Endothelial cell of umbilical vein (primary cell): Measurements from ENCODE around the gene RPS6KL1. TPM values are rescaled to one million over a fixed set of nuclear protein-coding genes. Genes with fewer than 3 reads are reported as not detected.

ENCODE experiments used
- BruUV-seq: library from RNA; stranded (reverse); fragments of 400-500 nt; replicated peaks from 2 replicates; lab custom pipeline; 2021; lab: Mats Ljungman, UMichigan
- CTCF ChIA-PET: fragments of 300-600, 350-600 bp; sonication (Branson Sonifier 250); formaldehyde crosslinking; loops from one replicate; lab custom pipeline; 2021; ENCODE audit warnings: antibody characterized with exemption, inconsistent platforms; lab: Charles Lee
- POLR2A ChIA-PET: fragments of 300-600, 350-600 bp; sonication (Branson Sonifier 250); formaldehyde crosslinking; loops from one replicate; lab custom pipeline; 2021; ENCODE audit warnings: antibody characterized with exemption, inconsistent platforms; lab: Charles Lee
- DNase-seq: peaks from one replicate; pipeline ENCODE4 v3.0.0-alpha.2; 2011; ENCODE audit warnings: low read depth, low spot score
- FAIRE-seq: peaks from 2 replicates; lab custom pipeline; 2011; peaks lifted over from hg19 to GRCh38; lab: Jason Lieb, UNC
- H2AFZ ChIP-seq: 2 replicates; pipeline ENCODE4 v1.6.0; 2012; ENCODE audit warnings: low read depth, low read length, control low read depth, inconsistent platforms
- H3K27ac ChIP-seq: 2 replicates; pipeline ENCODE4 v1.5.1; 2011; ENCODE audit warnings: low read depth, mild to moderate bottlenecking, control low read depth, low read length, moderate library complexity; ENCODE audit not compliant: insufficient read depth
- H3K27me3 ChIP-seq, 2 experiments: 2 replicates each; pipeline versions ENCODE4 v1.6.0 to v1.6.1; 2011; ENCODE audit warnings: low read length in 2 of 2, mixed read lengths in 1 of 2; ENCODE audit not compliant: control insufficient read depth in 2 of 2, insufficient read depth in 2 of 2
- H3K36me3 ChIP-seq, 2 experiments: 2 replicates in 1 of 2; 3 replicates in 1 of 2; pipeline ENCODE4 v1.5.1; 2011; ENCODE audit warnings: low read length in 2 of 2, mild to moderate bottlenecking in 1 of 2, moderate library complexity in 1 of 2; ENCODE audit not compliant: control insufficient read depth in 2 of 2, insufficient read depth in 2 of 2; ENCODE audit errors: extremely low read depth in 1 of 2
- H3K4me1 ChIP-seq: 3 replicates; pipeline ENCODE4 v1.5.1; 2011; ENCODE audit warnings: mild to moderate bottlenecking, low read length; ENCODE audit not compliant: control insufficient read depth, insufficient read depth; ENCODE audit errors: extremely low read depth
- H3K4me2 ChIP-seq: 2 replicates; pipeline ENCODE4 v1.6.1; 2011; ENCODE audit warnings: low read length, control low read depth, mixed read lengths; ENCODE audit not compliant: insufficient read depth
- H3K4me3 ChIP-seq, 3 experiments: fragments of 200-600 bp in 1 of 3; sonication (generic), shearing (Covaris generic) in 1 of 3; replicated peaks in 1 of 3; 2 replicates each; pipeline ENCODE4 v1.5.1; 2011 to 2016; ENCODE audit warnings: control low read depth in 3 of 3, low read length in 3 of 3, mild to moderate bottlenecking in 2 of 3, inconsistent platforms in 1 of 3, low read depth in 1 of 3, moderate library complexity in 1 of 3; ENCODE audit not compliant: insufficient read depth in 1 of 3
- H3K79me2 ChIP-seq: 2 replicates; pipeline ENCODE4 v1.6.0; 2012; ENCODE audit warnings: low read length, inconsistent platforms; ENCODE audit not compliant: control insufficient read depth, insufficient read depth
- H3K9ac ChIP-seq: replicated peaks from 2 replicates; pipeline ENCODE3; 2011; ENCODE audit warnings: low read length, control low read depth; ENCODE audit not compliant: insufficient read depth; ENCODE audit errors: extremely low read depth
- H3K9me1 ChIP-seq: replicated peaks from 3 replicates; pipeline ENCODE4 v1.6.0; 2011; ENCODE audit warnings: mild to moderate bottlenecking, low read length; ENCODE audit not compliant: control insufficient read depth, insufficient read depth; ENCODE audit errors: extremely low read depth
- H3K9me3 ChIP-seq: replicated peaks from 2 replicates; pipeline ENCODE4 v1.5.1; 2012; ENCODE audit warnings: low read length, inconsistent platforms; ENCODE audit not compliant: control insufficient read depth, insufficient read depth
- H4K20me1 ChIP-seq: replicated peaks from 2 replicates; pipeline ENCODE3; 2011; ENCODE audit warnings: mild to moderate bottlenecking, low read length; ENCODE audit not compliant: control insufficient read depth, insufficient read depth; ENCODE audit errors: extremely low read depth
- EZH2 ChIP-seq: IDR thresholded peaks from 2 replicates; pipeline ENCODE4 v1.6.1; 2012; ENCODE audit warnings: borderline replicate concordance, low read depth, mild to moderate bottlenecking, moderate library complexity, low read length, inconsistent platforms; ENCODE audit not compliant: severe bottlenecking
- FOS ChIP-seq: IDR thresholded peaks from 2 replicates; pipeline ENCODE4 v1.6.1; 2011; ENCODE audit warnings: mild to moderate bottlenecking, low read length, moderate library complexity, borderline replicate concordance; ENCODE audit not compliant: insufficient read depth
- GATA2 ChIP-seq: IDR thresholded peaks from 2 replicates; pipeline ENCODE4 v1.7.0; 2011; ENCODE audit warnings: low read depth, mild to moderate bottlenecking, moderate library complexity, mixed read lengths, low read length; ENCODE audit not compliant: insufficient read length, insufficient read depth
- JUN ChIP-seq: IDR thresholded peaks from 2 replicates; pipeline ENCODE4 v1.6.1; 2011; ENCODE audit warnings: borderline replicate concordance, low read depth; ENCODE audit not compliant: insufficient read length, insufficient read depth
- MAX ChIP-seq: IDR thresholded peaks from 2 replicates; pipeline ENCODE4 v1.6.1; 2011; ENCODE audit not compliant: insufficient read depth, insufficient read length
- MYC ChIP-seq: IDR thresholded peaks from one replicate; pipeline ENCODE4 v1.6.1; 2011; ENCODE audit warnings: mild to moderate bottlenecking, low read depth, low read length
- POLR2A ChIP-seq: IDR thresholded peaks from 2 replicates; pipeline ENCODE4 v1.6.1; 2012; ENCODE audit warnings: low read depth, mild to moderate bottlenecking, control low read depth, low read length
- POLR2AphosphoS5 ChIP-seq: IDR thresholded peaks from 2 replicates; pipeline ENCODE4 v1.6.1; 2012; ENCODE audit warnings: low read depth, mild to moderate bottlenecking, control low read depth, low read length, moderate library complexity; ENCODE audit not compliant: insufficient read depth
- dilution Hi-C: fragments of 300-500 bp; cut with MboI; formaldehyde crosslinking; loops from one replicate; pipeline ENCODE4 v1.15.0; 2019; ENCODE audit warnings: low sequenced_read_pairs; ENCODE audit not compliant: extremely low pct_ligation_motif_present
- intact Hi-C: fragments of 100-400 bp; cut with micrococcal nuclease; formaldehyde crosslinking; loops from one replicate; pipeline ENCODE4 v1.10.0; 2022
- polyA plus RNA-seq, 4 experiments: library from polyadenylated mRNA; depleted of rRNA in 3 of 4; stranded (reverse) in 3 of 4; unstranded in 1 of 4; fragments of >200 nt; gene quantifications; 2 replicates each; pipeline versions ENCODE4 v1.2.1 to v1.2.3, GENCODE V29; 2011 to 2012; ENCODE audit warnings: missing spikeins in 1 of 4
- total RNA-seq: library from RNA; stranded (reverse); gene quantifications from 2 replicates; pipeline ENCODE4 v1.2.3, GENCODE V29; 2021
- TF ChIP-seq, protein P1 (sequence below), 2 donors: IDR thresholded peaks; 1 replicate in 1 of 2; 2 replicates in 1 of 2; pipeline ENCODE4 v1.5.1; 2011; ENCODE audit warnings: low read length in 2 of 2, mild to moderate bottlenecking in 2 of 2, moderate library complexity in 2 of 2, control low read depth in 1 of 2, inconsistent platforms in 1 of 2, low read depth in 1 of 2; ENCODE audit not compliant: insufficient read depth in 1 of 2; ENCODE audit errors: extremely low read depth in 1 of 2

RPS6KL1 gene
- total and polyA plus RNA-seq, 2 donors (not counting 3 experiments of a cell fraction or from before 2014, with no cell fraction given) = 10.2 to 23.8 TPM

DNA sequence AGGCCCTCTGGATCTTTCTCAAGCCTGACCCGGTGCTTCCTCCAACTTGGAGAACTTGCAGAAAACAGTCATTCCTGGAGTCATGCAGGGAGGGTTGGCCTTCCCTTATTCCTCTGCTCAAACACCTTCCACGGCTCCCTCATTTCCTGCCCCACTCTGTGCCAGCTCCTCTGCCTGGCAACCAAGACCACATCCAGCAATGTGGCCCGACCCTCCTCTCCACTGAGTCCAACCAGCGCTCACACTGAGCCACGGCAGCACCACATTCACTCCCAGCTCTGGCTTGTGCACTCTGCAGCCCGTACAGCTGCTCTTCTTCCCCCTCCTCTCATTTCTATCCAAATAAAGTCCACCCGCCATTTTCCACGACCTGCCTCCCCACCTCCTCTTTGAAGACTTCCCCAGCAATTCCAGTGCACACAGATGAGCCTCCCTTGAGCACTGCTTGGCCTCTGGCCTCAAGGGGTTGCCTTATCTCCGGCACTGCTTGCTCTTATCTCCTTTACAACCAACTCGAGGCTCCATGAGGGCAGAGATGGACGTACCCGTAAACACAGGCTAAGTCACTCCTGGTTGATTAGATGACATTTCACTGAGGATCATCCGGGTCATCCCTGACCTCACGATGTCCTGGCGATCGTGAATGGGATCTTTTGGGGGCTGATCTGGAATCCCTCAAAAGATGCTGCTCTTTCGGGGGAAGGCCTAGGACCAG, 27.0 kb upstream of the RPS6KL1 start:
- Histone ChIP-seq H3K36me3 (peaks cover 25 to 53% of the 10 kb centered on the region in 2 experiments), H3K27ac (no peak overlapping the region), H3K9ac (no peak overlapping the region), H3K9me3 (no peaks in the 10 kb centered on the region), H3K4me3 (no peak overlapping the region), H3K4me1 (peaks cover 44% of the 10 kb centered on the region), H3K27me3 (no peaks in the 10 kb centered on the region), H4K20me1 (no peaks in the 10 kb centered on the region), H3K79me2 (peaks cover 56% of the 10 kb centered on the region), H3K9me1 (no peaks in the 10 kb centered on the region), H3K4me2 (no peak overlapping the region), H2AFZ (no peak overlapping the region)
- ChIA-PET POLR2A (interaction anchor here (0.7 kb wide), 1 partner anchor 53 kb away, joined by 3 read pairs; the partner anchor contains the start of gene EIF2B2), CTCF (interaction anchor here (0.7 to 1.2 kb wide), 5 partner anchors 10 to 139 kb away, joined by 3 to 5 read pairs (median 3); no protein-coding TSS in a partner anchor)
- intact Hi-C loops (no loop called here), dilution Hi-C loops (no loop called here)
- no TSS peak for BruUV-seq
- no peak for DNase-seq
- FAIRE-seq = no peak
- TF ChIP-seq POLR2AphosphoS5 (no peak), POLR2A (peak; percentile 6)

DNA sequence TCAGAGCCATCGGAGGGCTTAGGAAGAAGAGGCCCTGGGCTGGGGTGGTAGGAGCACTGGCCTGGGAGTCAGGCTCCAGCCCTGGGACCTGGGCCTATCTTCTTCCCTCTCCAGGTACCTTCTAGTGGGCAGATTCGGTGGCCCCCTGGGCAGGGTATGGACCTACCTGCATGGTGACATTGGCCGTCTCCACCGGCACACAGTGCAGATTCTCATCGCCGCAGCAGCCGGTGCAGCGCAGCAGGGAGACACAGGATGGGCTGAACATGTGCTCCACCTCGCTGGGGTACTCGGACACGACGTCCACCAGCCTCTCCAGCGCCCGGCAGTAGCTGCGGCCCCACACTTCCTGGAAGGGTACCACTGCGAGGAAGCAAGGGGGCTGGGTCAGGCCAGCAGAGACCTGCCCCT, 26.1 kb upstream of the RPS6KL1 start:
- intact Hi-C loops = no loop called here
- FAIRE-seq (no peak), DNase-seq (no peak)
- Histone ChIP-seq H2AFZ (no peak overlapping the region), H3K4me1 (peaks cover 44% of the 10 kb centered on the region), H3K4me3 (no peak overlapping the region), H3K9me3 (no peaks in the 10 kb centered on the region), H4K20me1 (no peaks in the 10 kb centered on the region), H3K27me3 (no peaks in the 10 kb centered on the region), H3K4me2 (no peak overlapping the region), H3K9ac (no peak overlapping the region), H3K36me3 (peaks cover 25 to 53% of the 10 kb centered on the region in 2 experiments), H3K27ac (no peak overlapping the region), H3K79me2 (peaks cover 48% of the 10 kb centered on the region), H3K9me1 (no peaks in the 10 kb centered on the region)
- dilution Hi-C loops = no loop called here
- TF ChIP-seq MAX (no peak), POLR2A (no peak), EZH2 (no peak), POLR2AphosphoS5 (no peak), MYC (no peak), FOS (no peak), JUN (no peak), GATA2 (no peak)
- TF ChIP-seq, protein P1, sequence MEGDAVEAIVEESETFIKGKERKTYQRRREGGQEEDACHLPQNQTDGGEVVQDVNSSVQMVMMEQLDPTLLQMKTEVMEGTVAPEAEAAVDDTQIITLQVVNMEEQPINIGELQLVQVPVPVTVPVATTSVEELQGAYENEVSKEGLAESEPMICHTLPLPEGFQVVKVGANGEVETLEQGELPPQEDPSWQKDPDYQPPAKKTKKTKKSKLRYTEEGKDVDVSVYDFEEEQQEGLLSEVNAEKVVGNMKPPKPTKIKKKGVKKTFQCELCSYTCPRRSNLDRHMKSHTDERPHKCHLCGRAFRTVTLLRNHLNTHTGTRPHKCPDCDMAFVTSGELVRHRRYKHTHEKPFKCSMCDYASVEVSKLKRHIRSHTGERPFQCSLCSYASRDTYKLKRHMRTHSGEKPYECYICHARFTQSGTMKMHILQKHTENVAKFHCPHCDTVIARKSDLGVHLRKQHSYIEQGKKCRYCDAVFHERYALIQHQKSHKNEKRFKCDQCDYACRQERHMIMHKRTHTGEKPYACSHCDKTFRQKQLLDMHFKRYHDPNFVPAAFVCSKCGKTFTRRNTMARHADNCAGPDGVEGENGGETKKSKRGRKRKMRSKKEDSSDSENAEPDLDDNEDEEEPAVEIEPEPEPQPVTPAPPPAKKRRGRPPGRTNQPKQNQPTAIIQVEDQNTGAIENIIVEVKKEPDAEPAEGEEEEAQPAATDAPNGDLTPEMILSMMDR (IDR thresholded peaks at IDR 0.05; ENCODE audit: extremely low read depth in 1 of 2, insufficient read depth in 1 of 2, low read depth in 1 of 2, low read length in 2 of 2) = no peak
- CTCF ChIA-PET = interaction anchor here (1.1 to 1.2 kb wide), 3 partner anchors 18 to 139 kb away, joined by 3 to 4 read pairs (median 3); no protein-coding TSS in a partner anchor
- no TSS peak for BruUV-seq
- POLR2A ChIA-PET = interaction anchor here (0.7 kb wide), 1 partner anchor 54 kb away, joined by 3 read pairs; the partner anchor contains the start of gene EIF2B2
